ENCODE data around the gene CDK6. TPM values are rescaled to one million over a fixed set of nuclear protein-coding genes. Genes with fewer than 3 reads are reported as not detected.

Gene CDK6
- total RNA-seq, 1 donor: 36.0 TPM

DNA sequence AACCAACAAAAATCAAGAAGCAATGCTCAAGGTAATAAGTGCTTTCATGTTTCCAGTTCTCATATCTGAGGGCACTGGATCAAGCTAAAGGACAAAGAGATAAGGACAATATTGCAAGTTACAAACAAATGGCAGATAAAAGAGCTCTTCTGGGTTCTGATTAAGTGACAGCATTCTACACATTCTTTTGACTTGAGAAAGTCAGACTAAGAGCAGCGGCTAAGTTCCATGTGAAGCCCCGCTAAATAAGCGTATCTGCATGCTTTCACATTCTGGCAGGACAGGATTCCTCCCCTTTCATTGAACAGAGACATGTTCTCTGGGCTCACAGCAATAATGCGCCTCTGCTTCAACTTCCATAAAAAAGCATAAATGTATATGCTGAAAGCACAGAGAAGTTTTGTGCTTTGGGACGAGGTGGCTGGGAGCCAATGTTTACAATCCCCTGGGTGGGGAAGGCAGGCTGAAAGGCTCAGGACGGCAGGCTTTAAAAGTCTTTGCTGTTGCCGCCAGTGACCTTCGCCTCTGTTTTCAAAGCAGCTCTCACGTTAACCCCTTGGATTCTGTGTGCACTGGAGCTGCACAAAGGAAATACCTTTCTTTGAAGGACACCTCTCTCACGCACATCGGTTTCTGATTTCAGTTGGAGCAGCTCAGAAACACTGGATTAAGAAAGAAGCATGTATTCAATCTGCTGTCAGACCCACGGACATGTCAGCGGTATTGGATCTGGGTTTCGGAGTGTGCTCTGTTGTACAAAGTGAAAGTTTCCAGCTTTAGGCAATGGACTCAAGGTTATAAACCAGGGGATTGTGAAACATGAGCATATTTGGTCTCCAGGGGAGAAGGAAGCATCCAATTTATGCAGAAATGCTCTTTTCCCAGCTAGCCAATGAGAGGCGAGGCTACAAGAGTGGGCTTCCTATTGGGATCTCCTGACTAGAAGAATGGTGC is 140.8 kb downstream of the CDK6 start:
- peak; percentile 93 for DNase-seq (ENCODE audit: low read depth)
- H3K4me3 ChIP-seq (ENCODE audit: low read depth, low read length): peak overlapping the region; percentile 70
- TF ChIP-seq, protein P1, sequence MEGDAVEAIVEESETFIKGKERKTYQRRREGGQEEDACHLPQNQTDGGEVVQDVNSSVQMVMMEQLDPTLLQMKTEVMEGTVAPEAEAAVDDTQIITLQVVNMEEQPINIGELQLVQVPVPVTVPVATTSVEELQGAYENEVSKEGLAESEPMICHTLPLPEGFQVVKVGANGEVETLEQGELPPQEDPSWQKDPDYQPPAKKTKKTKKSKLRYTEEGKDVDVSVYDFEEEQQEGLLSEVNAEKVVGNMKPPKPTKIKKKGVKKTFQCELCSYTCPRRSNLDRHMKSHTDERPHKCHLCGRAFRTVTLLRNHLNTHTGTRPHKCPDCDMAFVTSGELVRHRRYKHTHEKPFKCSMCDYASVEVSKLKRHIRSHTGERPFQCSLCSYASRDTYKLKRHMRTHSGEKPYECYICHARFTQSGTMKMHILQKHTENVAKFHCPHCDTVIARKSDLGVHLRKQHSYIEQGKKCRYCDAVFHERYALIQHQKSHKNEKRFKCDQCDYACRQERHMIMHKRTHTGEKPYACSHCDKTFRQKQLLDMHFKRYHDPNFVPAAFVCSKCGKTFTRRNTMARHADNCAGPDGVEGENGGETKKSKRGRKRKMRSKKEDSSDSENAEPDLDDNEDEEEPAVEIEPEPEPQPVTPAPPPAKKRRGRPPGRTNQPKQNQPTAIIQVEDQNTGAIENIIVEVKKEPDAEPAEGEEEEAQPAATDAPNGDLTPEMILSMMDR (IDR thresholded peaks at IDR 0.05; ENCODE audit: insufficient read depth, low read length): no peak

DNA sequence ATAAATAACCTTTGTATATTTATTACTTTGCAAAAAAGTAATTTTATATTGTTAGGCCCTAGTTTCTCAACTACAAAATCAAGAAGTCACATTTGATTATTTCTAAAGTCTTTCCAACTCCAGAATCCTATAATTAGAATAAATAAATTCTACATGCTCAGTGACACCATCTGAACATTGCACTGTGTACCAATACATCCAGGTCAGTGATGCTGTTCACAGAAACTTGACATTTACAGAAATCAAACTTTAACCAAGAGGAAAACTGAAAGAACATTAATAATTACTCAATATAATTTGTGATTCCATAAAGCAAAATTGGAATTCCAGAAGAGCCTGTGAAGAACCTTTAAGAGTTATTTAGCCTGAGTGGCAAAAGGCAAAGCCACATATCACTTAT is 142.2 kb downstream of the CDK6 start:
- DNase-seq (ENCODE audit: low read depth): no peak
- H3K4me3 ChIP-seq (ENCODE audit: low read depth, low read length): no peak overlapping the region
- TF ChIP-seq, protein P1 (IDR thresholded peaks at IDR 0.05; ENCODE audit: insufficient read depth, low read length): no peak

DNA sequence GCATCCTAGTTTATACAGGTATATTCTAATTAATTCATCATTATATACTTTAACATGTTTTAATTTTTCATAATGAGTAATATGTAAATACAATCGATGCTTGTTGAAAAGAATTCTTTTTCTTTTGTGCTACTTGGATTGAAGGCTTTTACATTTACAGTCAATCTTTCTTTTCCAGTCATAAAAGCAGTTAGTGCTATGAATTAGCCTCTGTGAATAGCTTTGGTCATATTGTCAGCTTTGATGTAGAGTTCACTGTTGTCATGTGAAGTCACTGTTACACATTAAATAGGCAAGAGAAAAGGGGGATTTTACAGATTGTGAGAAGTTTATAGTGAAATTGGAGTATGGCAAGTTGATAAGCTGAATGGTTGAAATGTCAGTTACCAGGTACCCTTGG is 142.9 kb downstream of the CDK6 start:
- no peak for DNase-seq (ENCODE audit: low read depth)
- TF ChIP-seq, protein P1 (IDR thresholded peaks at IDR 0.05; ENCODE audit: insufficient read depth, low read length): no peak
- H3K4me3 ChIP-seq (ENCODE audit: low read depth, low read length): no peak overlapping the region

DNA sequence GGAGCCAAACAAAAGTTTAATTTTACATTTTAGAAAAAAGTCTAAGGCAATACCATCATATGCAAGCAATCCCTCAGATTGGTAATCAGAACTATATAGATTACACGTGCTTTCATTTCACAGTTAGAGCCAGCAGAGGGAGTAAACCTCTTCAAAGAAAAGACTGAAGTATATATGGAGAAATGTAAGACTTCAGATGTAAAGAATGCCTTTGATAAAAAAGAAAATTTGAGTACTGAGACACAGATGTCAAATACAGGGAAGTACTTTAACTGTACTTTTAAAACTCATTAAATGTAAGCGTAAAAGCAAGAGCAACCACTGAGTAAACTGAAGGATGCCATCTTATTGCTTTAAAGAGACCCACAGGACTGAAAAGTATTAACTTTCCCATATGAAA is 144.8 kb downstream of the CDK6 start:
- peak; percentile 81 for DNase-seq (ENCODE audit: low read depth)
- H3K4me3 ChIP-seq (ENCODE audit: low read depth, low read length): no peak overlapping the region
- TF ChIP-seq, protein P1 (IDR thresholded peaks at IDR 0.05; ENCODE audit: insufficient read depth, low read length): peak; percentile 60

DNA sequence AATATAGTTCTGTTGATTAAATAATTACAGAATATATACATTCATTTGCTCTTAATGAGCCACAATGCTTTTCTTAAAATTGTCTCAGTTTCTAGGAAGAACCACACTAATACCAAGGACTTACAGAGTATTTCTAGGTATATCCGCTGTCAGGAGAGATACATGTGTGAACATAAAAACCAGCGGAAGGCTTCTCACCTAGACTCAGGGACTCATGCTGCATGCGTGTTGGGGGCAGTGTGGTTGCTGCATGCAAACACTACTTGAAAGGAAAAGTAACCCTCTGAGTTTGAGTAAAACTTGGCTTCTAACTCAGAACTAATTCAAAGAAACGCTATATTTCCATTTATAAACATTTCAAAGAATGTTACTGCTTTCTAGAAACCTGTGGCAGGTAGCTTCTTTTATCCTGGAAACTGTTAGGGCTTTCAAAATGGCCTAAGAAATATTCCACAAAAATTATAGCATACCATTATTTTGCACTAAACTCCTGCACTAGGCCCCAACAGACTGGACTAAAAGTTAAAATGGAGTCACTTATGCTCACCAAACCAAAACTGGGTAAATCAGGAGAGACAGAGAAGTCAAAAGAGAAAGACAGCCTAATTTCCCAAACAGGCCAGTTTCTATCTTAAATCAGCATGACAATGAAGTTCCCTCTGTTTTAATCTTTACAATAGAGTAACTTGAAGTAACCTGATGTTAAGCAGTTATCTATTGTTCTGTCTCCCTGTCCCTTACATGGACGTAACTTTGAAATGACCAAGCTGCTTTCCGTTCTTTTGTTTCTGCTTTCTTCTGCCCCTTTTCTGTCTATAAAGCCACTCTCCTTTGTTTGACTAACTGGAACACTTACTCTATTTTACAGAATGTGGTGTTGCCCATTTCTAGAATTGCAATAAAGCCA is 151.0 kb downstream of the CDK6 start:
- DNase-seq (ENCODE audit: low read depth): no peak
- TF ChIP-seq, protein P1 (IDR thresholded peaks at IDR 0.05; ENCODE audit: insufficient read depth, low read length): no peak

DNA sequence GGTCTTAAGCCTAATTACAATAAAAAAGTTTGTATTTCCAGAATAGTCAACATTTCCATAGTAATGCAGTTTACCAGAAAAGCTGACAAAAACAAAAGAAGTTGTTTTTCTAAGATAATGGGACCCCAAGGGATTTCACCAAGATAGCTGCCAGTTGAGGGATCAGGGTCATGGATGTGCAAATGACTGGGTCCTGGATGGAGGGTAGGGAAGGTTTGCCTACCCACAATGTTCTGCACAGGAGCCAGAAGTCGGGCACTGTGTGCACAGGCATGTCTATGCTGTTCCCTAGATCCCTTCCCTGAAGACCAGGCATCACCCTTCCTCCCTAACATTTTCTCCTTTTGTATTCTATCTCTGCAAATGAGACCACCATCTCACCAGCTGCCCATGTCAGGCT is 152.1 kb downstream of the CDK6 start:
- no peak overlapping the region for H3K4me3 ChIP-seq (ENCODE audit: low read depth, low read length)
- DNase-seq (ENCODE audit: low read depth): no peak
- TF ChIP-seq, protein P1 (IDR thresholded peaks at IDR 0.05; ENCODE audit: insufficient read depth, low read length): no peak

More for the DNA sequence above, 151.0 kb downstream of the CDK6 start:
- H3K4me3 ChIP-seq (ENCODE audit: low read depth, low read length): no peak overlapping the region
